IPS-NIHi7 (cell line): ENCODE data around the gene KLF15.

Source experiments
- DNase-seq: peaks from one replicate; pipeline ENCODE4 v3.0.0; 2012; ENCODE audit warnings: mixed read lengths; ENCODE audit errors: extremely low spot score

Gene KLF15

DNA sequence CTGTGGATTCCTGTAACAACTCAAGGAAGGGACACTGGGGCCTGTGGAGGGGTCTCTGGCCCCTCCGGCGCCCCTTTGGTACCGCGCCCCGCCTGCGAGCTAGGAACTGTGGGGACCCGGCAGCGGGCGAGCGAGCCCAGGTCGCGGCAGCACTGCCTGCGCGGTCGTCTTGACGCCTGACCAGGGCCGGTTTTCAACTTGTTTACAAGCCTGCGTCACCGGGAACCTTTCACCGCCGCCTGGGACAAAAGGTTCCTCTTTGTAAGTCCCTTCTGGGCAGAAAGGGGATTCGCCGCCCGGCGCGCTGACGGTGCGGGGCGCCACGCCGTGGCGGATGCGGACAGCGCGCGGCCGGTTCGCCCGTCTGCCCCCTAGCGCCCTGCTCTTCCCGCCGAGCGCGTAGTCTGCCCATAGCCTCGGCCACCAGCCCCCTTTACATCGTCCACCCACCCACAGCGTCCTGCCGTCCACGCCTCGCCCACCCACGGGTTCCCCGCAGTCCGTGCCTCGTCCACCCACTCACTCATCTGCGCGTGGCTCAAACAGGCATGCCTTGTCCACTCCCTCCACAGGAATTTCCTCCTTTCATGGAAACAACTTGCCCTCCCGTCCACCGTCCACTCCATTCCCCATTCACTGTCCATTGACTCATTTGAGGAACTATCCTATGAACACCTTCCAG lies 32.0 kb upstream of the KLF15 start:
- peak; percentile 91 for DNase-seq

DNA sequence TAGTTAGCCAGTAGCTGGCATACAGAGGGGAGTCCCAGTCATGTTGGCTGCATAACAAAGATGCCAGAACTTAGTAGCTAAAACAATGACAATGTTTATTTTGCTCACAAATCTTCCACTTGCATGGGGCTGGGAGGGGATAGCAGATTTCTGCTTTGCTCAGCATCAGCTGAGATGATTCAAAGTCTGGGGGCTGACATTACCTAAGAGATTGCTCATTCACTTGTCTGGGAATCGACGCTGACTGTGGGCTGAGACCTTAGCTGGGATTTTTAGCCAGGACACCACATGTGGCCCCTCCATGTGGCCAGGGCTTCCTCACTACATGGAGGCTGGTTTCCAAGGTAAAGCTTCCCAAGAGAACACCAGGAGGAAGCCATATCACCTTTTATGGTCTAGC lies 24.8 kb upstream of the KLF15 start:
- no peak for DNase-seq

DNA sequence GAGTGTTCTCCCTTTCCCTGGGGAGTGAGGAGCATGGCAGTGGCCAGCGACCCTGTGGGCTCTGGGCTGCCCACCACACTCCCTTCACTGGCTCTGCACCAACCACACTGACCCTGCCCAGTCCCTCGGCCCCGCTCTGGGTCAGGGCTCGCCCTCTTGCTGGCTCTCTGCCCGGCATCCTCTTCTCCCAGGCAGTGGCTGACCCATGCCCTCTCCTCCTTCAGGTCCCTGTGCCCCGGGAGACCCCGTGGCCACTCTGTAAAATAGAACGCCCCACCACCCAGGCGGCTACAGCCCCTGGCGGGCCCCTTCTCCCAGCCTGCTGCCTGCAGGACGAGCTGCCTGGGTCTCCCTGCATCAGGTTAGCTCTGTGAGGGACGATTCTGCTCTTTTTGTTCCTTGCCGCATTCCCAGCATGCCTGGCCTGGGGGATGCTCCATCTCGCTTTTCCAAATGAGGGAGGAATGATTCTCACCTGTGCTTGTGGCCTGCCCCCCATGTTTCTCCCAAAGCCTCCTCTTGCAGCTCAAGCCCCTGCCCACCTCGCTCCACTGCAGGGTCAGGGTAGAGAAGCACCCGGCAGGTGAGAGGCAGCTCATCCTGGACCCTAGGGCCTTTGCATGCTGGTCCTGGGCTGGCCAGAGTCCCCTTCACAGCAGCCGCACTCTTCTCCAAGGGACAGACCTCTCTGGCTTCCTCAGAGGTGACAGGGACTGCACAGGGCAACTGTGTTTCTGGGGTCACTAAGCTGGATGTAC lies 23.0 kb upstream of the KLF15 start:
- DNase-seq: no peak

DNA sequence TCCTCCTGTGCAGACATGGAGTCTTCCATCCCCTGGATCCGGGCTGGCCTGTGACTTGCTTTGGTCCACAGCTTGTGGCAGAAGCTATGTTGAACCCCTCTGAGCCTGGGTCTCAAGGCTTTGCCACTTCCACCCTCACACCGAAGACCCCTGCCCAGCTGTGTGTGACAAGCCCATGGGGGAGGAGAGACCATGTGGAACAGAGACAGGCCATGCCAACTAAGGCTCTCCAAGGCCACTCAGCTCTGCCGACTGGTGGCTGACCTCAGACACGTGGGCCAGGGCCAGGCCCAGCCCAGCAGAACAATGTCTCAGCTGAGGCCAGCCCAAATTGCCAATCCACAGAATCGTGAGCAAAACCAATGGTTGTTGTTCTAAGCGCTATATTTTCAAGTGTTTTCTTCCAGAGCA lies 21.1 kb upstream of the KLF15 start:
- no peak for DNase-seq

DNA sequence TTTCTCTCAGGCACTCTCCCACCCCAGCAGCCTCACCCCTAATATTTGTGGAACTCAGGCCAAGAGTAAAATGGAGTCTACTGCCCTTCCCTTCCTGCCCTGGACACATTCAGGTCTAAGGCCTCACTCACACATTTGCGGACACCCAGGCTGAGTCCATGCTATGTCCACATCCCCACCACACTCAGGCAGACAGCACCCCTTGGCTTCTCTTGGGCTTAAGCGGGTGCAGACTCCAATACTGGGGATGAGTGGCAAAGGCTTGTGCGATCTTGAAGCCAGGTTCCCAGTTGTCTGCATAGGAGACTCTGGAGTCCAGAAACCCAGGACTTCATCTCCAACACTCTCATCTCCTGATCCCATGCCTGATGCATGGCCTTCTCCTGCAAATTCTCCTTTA lies 20.0 kb upstream of the KLF15 start:
- no peak for DNase-seq

DNA sequence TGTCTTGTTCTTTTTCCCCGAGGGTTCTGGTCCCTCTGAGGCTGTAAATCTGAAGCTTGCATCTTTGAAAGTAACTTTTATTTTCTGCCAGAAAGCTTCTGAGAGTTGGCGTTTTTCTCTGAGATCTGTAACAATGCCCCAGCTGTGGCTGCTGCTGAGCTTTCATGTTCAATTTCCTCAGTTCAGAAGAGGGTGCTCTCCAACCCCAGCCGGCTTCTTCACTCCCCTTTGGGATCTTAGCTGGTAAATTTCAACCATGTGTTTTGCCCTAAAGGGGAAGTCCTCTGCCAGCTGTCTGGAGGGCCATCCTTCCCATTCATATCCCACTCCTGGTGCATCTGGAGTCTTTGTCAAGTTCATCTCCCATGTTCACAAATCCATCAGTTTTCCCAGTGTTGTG lies 19.2 kb upstream of the KLF15 start:
- DNase-seq: no peak

DNA sequence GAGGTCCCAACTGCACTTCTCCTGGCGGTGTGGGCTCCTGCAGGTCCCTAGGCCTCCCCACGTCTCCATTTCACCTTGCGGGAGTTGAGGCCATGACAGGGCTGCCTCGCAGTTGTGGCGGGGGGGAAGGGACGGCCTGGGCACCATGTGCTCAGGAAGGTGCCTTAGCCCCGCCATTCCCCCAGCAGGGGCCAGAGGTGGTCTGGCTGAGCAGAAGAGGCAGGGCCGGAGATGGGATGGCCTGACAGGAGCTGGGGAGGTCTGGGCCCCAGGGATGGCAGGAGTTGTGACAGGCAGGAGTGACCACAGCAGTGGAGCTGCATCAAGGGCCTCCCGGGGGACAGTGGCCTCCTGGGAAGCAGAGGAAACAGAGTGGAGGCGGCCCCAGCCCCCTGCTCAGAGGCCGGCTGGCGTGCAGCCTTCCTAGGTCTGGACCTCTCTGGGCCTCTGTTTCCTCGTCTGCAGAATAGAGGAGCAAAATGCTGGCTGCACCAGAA lies 18.7 kb upstream of the KLF15 start:
- DNase-seq: no peak

DNA sequence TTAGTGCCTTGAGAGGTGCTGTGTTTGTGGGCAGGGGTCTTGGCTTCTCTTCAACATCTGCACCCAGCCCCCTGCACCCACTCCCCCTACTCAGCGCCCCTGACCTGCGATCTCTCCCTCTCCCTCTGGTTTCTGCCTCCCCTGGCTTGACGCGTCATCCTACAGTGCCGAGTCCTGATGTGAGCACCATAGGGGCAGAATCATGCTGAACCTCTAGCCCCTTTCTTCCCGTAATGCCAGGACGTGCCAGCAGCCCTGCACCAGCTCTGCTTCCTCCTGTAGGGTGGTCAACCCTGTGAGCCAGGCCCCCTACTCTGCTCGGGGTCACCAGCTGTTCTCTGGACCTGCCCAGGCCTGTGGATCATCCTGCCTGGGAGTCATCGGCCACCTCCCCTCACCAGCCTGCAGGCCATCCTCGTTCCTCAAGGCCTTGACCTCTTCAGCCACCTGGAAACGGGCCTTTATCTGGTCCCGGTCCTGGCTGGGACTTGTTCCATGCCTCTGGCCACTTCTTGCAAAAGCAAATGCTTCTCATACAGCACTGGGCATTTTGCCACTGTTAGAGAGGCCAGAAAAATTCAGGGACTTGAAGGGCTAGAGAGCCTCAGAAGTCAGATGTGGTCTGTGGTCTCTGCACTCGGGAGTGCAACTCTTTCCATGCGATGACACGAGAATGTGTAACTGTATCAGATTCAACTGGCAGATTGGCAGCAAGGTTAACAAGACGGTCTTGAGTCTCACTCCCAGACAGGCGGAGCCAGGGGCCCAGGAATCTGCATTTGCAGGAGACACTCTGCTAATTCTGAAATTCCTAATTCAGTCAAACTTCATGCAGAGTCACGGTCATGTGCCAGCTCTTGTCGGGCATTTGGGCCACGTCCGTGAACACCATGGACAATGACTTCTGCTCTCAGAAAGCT lies 16.7 kb upstream of the KLF15 start:
- DNase-seq: no peak

DNA sequence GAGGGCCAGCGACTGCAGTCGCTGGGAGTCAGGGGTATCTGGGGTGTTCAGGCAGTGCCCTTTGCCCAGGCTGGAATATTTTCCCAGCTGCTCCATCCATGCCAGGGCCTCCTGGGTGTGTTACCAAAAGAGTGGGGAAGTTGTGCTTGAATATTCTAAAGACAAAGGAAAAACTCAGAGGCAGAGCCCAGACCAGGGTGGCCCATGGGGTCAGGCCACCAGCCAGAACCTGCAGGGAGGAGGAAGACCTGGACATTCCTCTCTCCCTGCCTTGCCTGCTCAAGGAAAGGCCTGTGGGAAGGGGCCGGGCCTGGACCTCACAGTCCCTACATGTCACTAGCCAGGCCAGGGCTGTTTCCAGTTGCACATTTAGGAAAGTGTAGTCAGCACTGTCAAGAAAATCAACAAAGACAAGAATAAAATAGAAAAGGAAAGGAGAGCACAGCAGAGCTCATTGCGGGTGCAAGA lies 16.0 kb upstream of the KLF15 start:
- no peak for DNase-seq

DNA sequence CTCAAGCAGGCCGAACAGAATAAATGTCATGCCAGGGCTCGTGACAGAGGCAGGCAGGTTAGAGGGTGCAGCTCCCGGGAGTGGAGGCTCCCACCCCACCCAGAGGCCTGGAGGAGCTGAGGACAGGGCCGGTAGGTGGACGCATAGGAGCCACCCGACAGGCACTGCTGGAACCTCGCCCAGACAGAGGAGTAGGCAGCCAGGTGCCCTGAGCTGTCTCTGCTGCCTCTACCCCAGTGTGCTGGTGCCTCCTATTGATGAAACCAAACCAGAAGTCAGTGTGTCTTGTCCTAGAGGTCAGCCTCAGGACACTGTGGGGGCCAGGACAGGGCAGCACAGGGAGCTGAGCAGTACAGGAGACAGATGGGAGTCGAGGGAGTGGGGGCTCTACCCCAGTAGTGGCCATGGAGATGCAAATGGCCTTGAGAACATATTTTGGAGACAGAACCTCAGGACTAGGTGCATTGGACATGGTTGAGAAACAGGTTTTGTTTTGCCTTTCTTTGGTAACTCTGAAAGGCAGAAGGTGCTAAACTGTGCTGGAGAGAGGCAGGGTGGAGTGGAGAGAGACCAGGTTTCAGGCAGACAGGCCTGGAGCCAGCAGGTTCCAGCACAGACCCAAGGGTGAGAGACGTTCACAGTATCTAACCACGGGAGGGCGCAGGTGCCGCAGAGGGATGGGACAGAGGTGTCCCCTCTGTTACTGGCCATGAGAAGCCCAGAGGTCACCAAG lies 15.4 kb upstream of the KLF15 start:
- DNase-seq: no peak

DNA sequence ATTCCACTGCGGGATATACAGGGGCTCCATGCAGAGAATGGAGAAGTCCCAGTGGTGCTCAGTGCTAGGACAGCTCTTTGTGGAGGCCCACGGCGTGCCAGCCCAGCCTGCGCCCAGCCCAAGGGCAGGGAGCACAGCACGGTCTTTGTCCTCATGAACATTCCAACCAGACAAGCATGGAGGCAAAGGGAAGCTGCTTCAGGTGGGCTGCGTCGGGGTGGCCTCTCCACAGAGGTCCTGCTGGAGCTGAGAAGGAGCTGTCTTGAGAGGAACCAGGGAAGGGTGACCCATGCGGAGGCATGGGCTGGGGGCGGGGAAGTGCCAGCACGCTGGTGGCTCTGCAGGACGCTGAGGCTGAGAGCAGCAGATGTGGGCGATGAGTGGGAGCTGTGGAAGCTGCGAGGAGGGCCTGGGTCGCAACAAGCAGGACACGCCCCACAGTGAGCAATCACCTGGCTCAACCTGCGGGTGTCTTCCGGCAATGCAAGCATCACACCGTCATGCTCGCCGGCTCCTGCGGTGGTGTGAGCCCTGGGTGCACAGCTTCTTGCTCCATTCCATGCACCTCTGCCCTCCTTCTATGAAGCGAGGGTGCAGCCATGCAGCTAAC lies 14.0 kb upstream of the KLF15 start:
- no peak for DNase-seq

DNA sequence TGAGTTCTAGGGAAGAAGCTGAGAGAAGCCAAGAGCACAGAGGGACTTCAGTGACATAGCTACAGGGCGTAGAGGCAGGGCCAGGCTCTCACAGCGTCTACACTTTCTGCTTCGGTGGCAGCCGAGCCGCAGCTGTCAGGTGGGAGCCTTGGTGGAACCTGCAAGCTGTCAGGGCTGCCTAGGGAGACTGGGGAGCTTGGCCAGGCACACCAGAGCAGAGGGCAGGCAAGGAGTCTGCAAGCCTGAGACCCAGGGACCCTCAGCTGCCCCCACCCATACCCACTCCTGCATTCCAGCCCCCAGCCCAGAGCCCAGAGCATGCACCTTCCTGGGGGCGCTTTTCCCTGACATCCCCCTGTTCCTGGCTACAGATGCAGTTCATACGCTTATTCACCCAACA lies 13.4 kb upstream of the KLF15 start:
- DNase-seq: no peak

DNA sequence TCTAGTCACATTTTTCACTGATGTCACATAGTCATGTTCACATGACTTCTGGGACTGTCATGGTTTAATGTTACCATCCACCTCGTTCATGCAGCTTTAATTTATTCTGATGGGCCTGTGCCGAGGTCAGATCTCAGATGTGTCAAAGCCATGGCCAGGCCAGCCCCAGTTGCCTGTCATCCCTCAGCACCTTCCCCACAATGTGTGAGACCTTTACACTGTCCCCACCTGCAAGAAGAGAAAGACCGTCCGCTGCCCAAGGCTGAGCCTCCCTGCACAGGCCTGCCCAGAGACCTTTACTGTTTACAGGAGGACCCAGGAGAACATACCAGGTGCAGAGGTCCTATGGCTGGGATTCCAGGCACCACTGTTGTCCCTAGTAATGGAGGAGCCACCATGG lies 12.8 kb upstream of the KLF15 start:
- DNase-seq: no peak

DNA sequence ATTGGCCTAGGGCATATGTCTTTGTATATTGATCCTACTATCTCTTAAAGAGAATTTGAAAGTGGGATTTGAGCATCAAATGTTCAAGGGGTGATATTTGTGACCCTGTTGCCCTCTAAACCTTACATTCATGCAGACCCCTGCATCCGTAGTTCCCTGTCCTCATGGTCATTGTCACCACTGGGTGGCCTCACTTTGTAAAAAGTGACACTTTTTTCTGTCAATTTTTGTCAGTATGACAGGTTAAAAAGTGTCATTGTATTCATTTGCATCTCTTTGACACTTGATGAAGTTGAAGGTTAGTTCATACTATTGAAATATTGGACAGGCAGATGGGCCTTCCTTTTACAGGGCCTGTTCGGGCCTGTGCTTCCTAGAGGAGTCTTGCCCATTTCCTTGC lies 12.3 kb upstream of the KLF15 start:
- DNase-seq: no peak

DNA sequence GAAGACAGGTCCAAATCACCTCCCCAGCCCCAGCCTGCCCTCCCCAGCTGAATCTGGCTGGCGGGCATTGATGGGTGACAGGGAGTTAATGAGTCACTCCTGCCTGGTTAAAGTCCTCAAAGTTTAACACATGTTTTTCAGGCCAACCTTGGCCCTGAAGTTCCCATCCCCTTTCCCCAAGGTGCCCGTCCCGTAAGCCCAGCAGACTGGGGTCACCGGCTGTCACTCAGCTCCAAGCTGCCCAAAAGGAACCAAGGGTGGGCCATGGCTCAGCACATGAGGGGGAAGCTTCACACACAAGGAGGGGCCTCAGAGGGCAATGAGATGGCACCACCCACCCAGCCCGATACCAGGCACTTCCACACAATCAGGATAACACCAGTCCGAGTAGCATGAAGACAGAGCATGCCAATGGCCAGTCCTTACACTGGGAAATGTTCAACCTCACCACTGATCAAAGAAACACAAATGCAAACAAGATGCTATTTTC lies 10.2 kb upstream of the KLF15 start:
- DNase-seq: no peak

DNA sequence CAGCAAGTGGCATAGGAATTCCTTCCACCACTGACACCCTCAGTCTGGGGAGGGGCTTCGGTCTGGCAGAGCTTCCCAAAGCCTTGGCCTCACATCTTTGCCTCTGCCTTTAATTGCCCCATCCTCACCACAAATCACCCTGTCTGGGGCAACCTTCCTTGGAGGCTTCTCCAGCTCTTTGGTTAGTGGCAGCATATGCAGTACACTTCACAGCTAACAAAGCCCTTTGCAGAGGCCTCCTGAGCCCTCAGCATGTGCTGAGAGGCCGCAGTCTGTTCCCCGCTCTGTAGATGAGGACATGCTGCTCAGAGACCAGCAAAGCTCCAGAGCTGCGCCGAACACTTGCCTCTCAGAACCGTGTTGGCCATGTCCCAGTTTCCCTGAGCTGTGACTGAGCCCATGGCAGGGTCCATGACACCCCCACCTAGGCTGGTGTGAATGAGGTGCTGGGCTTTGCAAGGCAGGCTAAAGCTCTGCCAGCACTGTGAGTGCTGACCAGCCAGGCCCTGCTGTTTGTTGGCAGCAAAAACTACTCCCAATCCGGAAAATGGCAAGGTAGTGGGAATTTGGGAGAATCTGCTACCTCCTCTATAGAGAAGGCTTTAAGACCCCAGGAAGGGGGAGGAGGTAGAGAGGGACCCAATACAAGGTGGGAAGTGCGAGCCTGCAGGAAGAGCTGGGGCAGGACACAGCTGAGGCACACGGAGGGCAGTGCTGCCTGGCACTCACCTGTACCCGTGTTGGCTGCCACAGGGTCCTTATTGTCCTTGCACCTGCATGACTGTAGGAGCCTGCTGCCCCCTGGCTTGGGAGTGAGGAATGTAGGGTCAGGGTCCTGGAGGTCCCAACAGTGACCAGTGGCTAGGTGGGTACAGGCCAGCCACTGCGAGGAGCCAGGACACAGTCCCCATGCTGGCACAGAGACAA lies 8.4 kb upstream of the KLF15 start:
- DNase-seq: peak; percentile 38

DNA sequence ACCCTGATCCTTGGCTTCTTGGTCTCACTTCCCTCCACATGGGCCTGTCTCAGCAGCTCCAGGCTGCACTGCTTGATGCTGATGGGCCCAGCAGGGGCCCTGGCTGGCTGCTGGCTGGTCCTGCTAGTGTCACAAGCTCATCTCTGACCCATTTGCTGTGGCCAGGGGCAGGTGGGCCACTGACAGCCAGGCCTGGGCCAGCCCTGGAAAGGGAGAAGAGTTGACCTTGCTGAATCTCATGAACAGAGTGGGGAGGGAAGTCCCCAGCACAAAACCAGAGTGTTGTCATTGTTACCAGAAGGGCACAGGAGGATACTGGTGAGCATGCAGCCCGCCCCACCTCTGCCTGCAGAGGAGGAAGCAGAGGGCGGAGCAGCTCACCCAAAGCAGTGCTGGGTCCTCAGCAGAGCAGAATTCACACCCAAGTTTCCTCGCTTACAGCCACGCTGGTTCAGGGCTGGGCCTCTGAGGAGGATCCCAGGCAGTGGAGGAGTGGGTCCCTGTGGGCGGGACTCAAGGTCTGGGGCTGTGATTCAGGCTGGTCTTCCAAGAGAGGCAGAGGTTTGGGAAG lies 7.6 kb upstream of the KLF15 start:
- no peak for DNase-seq

DNA sequence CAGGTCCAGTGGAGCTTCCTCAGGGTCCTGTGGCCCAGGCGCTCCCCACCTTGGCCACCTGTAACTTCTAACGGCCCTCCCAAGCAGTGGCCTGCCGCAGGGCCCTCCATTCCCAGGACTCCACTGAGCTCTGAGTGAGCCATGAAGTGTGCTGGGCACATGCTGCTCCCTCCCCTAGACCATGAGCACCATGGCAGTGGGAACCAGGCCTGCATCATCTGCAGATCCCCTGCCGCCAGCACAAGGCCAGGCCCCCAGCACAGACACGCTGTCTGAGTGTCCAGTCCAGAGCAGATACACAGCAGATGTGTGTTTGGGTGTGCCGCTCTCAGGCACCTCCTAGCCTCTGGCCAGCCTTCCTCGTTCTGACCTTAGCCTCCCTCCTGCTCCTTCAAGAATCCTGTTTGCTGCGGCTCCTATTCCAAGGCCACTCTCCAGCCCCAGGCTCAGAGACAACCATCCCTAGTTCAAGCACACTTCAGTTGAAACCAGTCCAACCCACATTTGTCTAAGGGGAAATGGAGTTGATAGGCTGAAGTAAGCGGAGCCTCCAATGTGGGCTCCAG lies 7.0 kb upstream of the KLF15 start:
- no peak for DNase-seq

DNA sequence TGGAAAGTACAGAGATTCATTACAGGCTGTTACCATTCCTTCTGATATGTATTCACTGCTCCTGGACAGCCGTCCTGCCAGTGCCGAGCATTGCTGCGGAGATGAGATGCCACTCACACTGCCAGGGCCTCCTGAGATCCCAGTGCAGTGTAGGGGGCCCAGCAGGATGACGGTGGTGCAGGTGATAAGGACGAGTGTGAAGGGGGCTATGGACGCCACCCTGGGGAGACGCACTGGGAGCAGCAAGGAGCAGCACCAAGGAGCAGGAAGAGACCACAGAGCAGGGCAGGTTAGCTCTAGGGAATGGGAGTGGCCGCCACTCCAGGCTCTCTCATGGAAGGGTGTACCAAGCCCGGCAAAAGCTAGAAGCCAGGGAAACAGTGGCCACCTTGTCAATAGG lies 4.0 kb upstream of the KLF15 start:
- DNase-seq: no peak
